Central memory CD4-positive, alpha-beta T cell (primary cell): ENCODE data around the gene MYO1E.

Experiments
- DNase-seq: peaks from one replicate; pipeline ENCODE4 v3.0.0; 2022

MYO1E gene

GRCh38 chr15:59313641-59314332, 58.9 kb downstream of the MYO1E start:
- DNase-seq, result no peak

DNA sequence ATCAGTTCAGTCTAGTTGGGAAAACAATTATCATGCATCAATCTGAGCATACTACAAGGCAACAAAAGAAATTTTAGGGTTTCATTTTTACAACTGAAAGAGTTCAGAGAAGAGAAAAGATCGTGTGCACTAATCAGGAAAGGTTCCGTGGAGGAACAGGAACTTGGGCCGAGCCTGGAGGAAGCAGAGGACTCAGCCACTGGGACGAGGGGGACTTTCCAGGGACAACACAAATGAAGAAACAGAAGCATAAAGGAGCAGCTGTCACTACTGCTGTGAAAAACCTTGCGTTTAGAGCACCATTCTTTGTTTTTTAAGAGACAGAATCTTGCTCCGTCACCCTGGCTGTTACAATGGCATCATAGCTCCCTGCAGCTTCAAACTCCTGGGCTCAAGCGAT, 60.5 kb downstream of the MYO1E start:
- DNase-seq, result no peak

GRCh38 chr15:59311195-59311594, 61.5 kb downstream of the MYO1E start:
- no peak for DNase-seq

DNA sequence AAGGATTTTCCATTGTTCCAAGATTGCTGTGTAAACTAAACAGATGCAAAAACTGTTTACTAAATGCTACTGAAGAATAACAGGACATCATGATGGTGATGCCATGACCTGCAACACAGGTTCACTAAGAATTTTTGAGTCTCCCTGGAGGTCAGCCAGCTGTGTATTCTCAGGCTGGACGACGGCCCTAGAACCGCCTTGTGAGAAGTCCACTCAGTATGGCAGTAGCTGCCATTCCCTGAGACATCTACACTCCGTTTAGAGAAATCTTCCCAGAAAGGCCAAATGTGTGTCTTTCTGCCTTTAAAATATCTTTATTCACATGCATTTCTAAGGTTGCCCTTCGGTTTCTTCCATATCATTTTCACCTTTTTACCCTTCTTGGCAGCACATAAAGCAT, 63.3 kb downstream of the MYO1E start:
- DNase-seq, result no peak

GRCh38 chr15:59307165-59307537, 65.5 kb downstream of the MYO1E start:
- DNase-seq, result no peak

- DNase-seq, result no peak
Observed at GRCh38 chr15:59306520-59307164, 66.0 kb downstream of the MYO1E start.

DNA sequence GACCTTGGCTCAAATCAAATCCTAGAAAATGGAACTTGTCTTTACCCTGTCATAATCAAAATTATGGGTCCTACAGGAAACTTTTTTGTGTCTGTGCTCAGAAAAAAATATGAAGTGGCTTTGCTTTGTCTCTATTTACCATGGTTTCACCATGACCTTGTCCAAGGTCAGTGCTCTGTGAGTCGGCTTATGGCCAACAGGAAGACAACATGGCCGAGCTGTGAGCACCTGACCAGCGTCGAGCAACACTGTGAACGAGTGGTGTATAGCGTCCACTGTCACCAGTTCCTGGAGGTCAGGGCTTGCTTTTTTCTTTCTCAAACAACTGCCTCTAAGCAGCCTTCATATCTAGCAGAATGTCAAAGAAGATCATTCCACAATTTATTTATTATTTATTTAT, 67.9 kb downstream of the MYO1E start:
- DNase-seq, result no peak

DNA sequence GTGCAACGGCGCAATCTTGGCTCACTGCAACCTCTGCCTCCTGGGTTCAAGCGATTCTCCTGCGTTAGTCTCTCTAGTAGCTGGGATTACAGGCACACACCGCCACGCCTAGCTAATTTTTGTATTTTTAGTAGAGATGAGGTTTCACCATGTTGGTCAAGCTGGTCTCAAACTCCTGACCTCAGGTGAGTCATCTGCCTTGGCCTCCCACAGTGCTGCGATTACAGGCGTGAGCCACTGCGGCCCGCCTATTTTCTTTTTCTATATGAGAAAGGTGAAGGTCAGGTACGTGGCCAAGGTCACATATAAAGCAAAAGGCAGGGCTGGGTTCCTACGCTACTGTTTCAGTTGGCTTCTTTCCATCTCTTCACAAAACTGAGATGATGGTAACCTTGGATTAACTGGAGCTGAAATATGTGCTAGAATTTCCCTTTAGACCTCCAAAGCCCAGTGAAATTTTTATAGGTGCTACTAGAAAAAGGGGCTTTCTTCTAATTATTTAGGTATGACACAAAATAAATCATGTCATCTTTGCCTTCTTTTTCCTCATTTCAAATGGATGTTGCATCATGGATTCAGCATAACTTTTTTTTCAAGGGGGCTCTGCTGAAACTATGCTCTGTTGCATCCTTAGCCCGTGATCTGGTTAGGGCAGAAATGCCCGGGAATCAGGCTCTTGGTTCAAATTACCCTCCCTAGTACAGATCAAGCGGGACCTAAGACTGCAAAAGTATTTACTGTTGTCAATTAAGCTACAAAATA, 68.5 kb downstream of the MYO1E start:
- no peak for DNase-seq

DNA sequence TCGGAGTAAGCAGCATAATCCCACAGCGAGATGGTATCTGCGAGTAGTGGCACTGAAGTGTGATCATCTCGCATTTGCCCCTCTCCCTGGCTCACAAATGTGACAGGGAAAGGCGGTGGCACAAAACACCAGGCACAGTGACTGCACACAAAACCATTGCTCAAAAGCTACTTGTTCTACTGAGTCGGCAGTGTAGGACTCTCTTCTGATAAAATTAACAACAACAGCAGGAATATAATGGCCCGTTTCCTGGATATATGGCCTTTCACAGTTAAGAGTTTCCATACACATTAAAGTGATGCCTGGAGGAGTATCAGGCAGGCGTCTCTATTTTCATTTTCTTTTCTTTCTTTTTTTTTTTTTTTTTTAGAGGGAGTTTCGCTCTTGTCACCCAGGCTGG, 69.0 kb downstream of the MYO1E start:
- DNase-seq, result no peak

- no peak for DNase-seq
Observed at GRCh38 chr15:59303136-59303535, 69.5 kb downstream of the MYO1E start.

DNA sequence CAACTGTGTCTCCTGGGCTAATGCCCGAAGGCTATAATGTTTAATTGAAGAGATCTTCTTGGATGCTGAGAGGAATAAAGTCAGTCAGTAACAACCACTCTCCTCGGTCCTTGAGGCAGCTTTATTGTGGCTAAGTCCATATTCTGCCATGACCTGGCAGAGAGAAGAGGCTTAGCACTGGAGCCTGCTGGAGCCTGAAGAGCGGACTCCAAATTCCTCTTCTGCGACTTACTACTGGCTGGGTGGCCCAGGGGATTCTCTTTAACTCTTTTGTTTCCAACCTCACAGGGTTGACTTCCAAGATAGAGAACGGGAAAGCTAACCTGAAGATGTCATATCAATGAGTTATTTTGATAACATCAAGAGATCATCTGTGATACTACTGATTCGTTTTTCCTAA, 71.1 kb downstream of the MYO1E start:
- DNase-seq, result no peak

GRCh38 chr15:59300618-59301139, 72.0 kb downstream of the MYO1E start:
- no peak for DNase-seq

DNA sequence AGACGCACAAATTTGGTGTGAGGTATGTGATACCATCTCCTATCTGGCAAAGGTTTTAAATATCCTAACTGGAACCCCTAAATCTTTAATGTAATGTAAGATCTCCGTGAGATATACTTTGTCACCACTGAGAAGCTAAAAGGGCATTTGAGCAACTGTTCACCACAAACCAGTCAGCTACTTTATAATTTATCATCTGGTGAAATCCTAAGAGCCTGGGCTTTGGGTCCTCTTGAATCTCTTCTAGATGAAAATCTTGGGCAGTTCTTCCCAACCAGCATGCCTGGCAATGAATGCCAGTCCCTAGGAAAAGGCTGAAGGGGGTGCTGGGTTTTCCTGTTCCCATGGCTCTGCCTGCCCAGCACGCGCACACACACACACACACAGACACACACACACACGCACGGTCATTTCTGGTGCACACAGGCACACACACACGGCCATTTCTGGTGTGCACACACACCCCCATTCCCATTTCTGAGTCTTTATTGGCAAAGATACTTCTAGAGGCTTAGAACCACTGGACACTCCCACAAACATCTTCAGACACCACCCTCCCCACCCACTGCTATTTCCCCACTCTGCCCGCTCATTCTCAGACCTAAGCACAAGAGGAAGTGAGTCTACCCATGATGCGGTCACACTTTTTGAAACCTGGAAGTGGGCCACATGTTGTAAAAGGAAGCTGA, 72.6 kb downstream of the MYO1E start:
- peak; percentile 70 for DNase-seq

DNA sequence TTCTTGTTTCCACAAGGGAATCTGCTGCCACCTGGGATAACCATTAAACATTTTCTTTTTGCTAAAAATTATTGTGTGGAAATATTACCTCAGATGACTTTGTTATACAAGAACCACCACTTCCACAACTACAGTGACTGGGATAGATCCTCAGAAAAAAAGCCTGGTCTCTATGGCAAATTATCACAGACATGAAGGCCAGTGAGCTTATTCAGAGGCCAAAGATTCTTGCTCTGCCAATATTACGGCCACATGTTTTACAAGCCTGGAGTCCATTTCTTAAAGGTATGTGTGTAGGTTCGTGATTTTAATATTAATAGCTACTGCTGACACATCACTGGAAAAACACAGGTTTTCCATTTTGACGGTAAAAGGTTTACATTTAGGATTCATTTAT, 73.8 kb downstream of the MYO1E start:
- no peak for DNase-seq

- peak; percentile 2 for DNase-seq
Observed at GRCh38 chr15:59298225-59298853, 74.3 kb downstream of the MYO1E start.

DNA sequence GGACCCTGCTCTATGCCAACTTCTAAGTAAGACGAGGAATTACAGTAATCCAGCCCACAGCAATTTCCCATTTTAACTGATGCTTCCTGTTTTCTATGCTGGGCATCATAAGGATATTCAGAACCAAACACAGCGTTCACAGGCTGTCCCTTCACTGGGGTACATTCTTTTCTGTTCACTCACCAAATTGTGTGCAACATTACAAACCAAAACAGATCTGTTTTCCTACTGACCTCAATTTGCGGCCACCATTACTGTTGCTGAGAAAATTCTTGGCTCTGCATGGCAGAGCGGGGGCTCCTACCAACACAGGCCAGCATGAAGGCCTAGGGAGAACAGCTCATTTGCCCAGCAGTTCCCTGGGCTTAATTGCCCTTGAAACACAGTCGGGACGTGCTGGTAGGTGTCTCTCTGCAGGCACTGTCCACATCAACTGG, 76.5 kb downstream of the MYO1E start:
- DNase-seq, result no peak

DNA sequence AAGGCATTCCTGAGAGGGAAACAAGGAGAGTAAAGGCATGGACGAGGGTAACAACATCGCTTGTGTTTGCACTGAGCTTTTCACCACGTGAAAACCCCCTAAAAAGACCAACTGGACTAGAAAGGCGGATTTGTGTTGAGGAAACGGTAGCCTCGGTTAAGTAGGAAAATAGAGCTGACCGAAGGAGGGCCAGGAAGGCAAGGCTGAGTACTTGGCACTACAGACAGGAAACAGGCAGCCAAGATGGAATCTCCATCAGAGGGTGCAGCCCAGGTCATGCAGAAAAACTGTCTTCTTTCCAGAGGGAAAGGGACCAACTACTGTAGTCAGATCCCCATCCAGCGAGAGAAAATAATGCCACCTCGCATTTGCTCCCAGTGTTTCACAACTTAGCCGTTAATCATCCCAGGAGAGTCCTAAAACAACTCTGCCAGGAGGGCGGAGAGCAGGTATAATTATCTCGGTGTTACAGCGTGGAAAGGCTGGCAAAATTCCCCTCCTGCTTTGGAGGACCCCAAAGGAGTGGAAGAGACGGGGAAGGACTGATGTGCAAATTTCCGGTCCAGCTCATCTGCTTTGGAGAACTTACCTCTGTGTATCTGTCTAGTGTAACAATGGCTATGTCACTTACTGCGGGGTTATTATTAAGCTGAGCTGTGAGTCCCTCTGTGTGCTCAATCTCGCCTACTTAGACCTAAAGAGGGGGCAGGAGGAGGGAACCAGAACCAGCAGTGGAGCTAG, 77.2 kb downstream of the MYO1E start:
- no peak for DNase-seq

DNA sequence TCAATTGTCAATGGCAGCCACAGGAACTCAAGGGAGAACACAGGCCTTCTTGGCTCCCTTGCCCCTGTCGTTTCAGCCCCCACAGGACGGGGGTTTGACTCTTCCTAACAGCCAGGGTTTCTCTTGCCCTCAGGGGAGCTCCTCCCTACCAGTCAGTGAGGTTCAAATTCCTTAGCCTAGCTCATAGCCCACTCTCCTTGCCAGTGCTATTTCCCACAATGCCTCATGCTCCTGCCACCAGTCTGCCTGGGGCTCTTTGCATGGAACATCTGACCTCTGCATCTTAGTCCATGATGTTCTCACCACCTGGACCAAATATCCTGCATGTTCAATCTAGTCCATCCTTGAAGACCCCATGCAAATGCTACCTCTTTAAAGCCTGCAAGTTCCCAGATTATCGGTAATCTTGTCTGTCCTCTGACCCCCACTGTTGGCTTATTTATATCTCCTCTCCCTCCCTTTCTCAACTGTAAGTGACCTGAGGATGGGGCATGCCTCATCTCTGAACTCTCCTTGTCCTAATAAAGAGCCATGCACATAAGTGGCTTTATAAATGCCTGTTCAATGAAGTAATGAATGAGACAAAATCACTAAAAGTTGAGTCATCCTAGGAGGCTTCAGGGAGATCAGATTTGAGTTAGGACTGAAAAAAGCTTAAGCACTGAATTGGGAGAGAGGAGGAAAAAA, 78.0 kb downstream of the MYO1E start:
- no peak for DNase-seq

DNA sequence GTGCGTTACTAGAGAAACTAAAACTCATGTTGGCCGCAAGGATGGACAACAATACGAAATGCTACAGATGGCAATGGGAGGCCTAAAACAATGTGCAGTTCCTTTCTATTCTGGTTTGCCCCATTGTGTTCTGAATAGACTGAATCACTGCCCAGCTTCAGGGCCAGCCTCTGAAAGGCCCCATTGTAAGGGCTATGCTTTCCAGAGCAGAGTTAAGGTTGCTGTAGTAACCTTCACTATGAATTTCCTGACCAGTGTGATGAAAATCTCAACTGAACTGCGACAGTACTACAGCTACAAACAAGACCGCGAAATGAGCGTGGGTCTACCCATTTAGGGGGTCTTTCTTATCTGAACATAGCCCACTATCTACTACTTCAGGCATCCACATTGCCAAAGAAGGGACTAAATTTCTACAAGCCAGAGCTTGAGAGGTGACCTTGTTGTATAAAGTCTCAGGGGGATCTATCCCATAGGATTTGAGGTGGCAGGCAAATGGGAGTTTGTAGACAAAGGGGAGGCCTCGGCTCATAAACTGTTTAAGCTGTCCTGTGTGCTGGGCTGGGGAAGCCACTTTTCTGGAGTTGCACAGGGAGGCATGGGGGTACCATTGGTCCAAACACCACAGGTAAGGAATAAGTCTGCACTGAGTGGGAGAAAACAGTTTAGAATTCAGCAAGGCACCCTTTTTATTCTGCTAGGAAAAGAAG, 80.1 kb downstream of the MYO1E start:
- DNase-seq, result no peak

DNA sequence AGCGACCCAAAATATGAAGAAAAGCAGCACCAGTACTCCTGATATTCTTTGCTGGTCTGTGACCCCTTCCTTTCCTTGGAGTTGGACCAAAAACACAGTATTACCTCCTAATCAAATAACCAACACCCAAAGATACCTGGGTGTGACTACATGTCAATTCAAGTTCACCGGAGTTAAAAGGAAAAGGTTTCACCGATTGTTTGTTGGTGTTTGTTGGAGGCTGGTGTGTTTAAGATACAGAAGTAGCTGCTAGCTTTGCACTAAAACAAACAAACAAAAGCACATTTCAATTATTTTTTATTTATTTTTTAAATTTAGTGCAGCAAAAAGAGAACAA, 81.5 kb downstream of the MYO1E start:
- no peak for DNase-seq
